Dedifferentiated amniotic fluid mesenchymal stem cell (primary cell): Measurements from ENCODE around the gene HOXB5.

Source experiments
- DNase-seq: peaks from one replicate; pipeline ENCODE4 v3.0.0-alpha.2; 2016; ENCODE audit errors: extremely low spot score

Gene HOXB5

DNA sequence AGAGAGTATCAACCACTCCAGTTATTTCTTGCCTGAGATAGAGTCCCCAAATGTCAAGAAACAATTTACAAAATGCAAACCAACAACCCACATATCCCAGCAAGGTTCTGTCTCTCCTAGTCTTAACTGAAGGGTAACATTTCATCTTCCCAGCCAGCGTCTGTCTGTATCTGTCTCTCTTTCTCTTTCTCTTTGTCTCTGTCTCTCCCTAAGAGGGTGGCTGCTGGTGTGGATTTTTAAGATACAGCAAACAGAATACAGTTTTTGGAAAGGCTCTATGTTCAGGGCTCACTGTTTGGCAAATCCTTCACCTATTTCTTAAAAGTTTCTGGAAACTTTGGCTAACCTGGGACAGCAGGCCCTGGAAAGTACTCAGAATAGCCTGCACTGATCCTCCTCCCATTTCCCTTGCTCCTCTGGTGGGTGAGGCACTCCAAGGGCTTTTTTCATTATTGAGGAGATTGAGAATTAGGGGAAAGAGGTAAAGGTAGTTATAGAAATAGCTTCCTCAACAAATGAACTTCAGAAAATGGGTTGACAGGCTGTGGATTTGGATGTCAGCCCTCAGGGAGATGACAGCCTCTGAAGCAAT, 21.7 kb downstream of the HOXB5 start:
- no peak for DNase-seq

- no peak for DNase-seq
Measured at GRCh38 chr17:48571024-48571818, 22.4 kb downstream of the HOXB5 start.

GRCh38 chr17:48570325-48571023, 23.1 kb downstream of the HOXB5 start:
- DNase-seq: no peak

- no peak for DNase-seq
Measured at GRCh38 chr17:48569674-48570324, 23.8 kb downstream of the HOXB5 start.

DNA sequence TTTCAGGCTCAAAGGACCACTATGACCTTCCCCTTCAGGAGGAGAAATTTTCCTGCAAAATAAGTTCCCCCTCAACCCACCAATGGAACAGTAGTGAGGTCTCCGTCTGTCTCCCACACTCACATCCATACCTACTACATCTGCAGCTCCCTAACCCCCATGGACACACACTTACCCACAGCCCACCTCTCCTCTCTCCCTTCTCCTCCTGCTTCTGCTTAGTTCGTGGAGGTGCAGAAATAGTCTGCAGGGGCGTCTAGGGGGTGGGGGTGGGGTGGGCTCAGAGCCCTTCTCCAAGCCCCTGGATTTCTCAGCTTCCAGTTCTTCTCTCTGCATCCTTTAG, 24.4 kb downstream of the HOXB5 start:
- DNase-seq: no peak

GRCh38 chr17:48568499-48569239, 24.9 kb downstream of the HOXB5 start:
- DNase-seq: no peak

- DNase-seq: no peak
Measured at GRCh38 chr17:48567646-48568354, 25.8 kb downstream of the HOXB5 start.

DNA sequence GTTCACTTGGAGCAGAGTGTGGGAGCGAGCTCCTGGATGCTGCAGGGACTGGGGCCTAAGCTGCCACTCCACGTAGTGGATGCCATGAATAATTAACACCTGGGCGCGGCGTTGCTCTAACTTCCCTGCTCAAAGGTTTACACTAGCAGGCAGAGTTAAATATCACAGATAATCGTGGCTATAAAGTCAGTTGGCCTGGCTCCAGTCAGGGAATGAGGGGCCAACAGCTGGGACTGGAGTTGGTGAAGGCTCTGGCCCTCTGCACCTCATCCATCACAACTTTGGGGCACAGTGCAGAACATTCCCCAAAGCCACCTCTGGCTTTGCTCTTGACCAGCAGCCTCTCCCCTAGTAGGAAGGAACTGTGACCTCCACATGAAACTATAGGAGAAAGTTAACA, 26.4 kb downstream of the HOXB5 start:
- DNase-seq: no peak

DNA sequence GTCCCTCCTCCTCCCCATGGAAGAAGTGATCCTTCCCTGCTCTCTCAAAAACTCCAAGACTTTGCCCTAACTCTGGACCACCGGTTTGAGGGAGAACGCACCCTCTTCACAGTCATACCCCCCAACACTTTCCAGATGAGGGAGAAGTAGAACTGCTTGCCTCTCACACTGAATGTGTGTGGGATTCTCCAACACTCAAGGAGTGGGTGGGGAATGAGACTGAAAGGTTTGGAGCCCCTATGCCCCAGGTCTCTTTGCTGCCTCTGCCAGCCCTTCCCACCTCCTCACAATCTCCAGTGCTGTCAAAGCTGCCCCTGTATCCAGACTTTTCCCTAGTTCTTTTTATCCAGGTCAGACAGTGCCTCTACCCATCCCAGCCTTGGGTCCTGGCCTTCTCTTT, 26.9 kb downstream of the HOXB5 start:
- no peak for DNase-seq

DNA sequence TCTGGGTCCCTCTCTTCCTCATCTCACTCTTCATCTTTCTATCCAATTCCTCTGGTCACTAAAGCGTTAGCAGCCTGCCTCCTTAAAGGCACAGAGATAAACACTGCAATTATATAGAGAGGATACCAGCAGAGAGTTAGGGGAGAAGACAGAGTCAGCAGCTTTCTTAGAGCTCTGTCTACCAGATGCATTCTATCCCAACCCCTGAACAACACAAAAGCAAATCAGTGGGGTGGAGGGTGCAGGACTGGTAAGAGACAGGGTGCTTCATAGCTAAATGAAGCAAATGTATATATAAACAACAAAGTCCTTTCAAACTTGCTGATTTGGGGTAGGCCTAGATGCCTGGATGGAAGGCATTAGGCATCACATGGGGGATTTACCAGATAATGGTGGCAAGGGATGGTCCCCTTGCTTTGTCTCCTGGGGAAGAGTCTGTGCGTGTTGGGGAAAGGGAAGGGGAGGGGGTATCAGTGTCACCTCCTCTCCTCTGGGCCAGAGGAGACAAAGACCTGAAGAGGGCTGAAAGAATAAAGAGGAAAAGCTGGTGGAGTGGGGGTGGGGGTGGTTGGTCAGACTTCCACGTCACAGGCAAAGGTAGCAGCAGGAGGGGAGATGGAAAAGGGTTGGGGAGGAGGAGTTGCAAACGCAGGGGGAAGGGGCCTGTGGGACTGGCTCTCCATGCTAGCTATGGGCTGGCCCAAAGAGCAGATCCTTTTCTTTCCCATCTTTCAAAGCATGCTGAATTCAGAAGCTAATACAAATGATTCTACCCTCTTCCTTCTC, 27.5 kb downstream of the HOXB5 start:
- DNase-seq: no peak

GRCh38 chr17:48565022-48565554, 28.5 kb downstream of the HOXB5 start:
- DNase-seq: no peak

- DNase-seq: no peak
Measured at GRCh38 chr17:48564188-48565021, 29.2 kb downstream of the HOXB5 start.

GRCh38 chr17:48563867-48564187, 29.8 kb downstream of the HOXB5 start:
- no peak for DNase-seq

DNA sequence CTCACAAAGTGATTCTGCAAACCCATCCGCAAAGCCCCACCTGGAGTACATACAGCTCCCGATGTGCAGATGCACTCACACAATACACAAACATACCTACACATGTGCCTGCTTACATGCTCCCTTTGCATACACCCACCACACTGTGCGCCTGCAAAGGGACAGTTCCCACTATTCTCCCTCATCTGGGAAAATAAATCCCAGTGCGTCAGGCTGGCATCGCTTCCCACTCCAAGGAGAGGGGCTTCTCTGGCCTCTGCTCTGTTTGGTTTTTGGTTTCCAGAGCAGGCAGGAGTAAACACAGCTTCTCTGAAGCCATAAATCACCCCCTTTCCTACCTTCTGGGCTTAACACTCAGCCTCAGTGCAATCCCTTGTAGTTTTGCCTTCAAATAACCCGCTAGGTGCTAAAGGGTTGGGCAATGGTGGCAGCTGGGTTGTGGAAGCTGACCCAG, 30.2 kb downstream of the HOXB5 start:
- DNase-seq: no peak

DNA sequence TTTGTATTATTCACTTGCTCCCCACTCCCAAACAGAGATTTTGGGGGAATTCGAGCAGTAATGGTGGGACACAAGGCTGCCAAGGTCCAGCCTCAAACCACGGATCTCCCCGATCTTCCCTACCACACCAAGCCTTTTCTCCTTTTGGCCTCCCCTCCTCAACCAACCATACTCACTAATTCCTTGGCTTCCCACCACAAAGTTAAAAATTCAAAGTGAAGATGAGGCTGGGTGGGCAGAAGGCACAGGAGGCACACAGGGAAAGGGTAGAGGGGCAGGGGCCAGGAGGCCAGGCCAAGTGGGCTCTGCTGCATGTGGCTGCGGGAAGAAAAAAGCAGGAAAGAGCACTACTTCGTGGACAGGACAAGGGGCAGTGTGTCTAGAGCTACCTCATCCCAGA, 30.6 kb downstream of the HOXB5 start:
- no peak for DNase-seq

DNA sequence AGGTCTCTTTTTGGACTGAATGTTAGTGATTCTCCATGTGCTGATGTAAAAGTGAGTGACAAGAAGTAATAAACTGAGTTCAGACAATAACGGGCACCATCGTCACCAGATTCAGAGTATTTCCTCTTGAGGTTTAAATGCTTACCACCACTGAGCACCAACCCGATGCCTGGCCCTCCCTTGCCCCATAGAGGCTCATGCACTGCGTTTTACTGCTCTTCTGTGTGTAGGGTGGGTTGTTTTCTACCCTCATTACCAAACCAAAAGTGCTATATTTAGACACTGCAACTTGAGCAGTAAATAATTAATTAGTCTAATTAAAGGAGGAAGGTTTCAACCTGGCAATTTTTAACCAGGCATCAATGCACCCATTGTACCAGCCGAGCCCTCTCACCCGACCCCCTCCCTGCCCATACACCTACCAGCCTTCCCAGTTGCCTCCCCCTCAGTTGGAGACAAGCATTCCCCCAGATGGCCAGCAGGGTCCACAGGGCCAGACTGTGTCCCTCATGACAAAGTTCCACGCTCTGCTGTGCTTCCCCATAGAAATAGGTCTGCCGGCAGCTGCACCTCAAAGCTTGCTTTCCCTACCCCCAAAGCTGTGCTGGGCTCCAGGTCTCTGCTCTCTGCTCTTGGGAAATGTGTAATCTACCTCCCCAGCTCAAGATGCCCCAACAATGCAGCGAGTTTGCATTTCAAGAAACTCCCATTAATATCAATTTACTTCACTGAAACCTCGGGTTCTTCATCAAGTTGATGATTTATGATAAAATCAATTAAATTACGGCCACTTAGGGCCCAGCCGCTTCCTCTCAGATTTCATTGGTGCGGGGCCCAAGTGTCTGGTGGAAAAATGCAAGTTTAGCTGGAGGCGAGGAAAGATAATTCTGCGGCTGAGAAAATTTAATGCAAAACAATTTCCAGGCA, 31.4 kb downstream of the HOXB5 start:
- DNase-seq: no peak

DNA sequence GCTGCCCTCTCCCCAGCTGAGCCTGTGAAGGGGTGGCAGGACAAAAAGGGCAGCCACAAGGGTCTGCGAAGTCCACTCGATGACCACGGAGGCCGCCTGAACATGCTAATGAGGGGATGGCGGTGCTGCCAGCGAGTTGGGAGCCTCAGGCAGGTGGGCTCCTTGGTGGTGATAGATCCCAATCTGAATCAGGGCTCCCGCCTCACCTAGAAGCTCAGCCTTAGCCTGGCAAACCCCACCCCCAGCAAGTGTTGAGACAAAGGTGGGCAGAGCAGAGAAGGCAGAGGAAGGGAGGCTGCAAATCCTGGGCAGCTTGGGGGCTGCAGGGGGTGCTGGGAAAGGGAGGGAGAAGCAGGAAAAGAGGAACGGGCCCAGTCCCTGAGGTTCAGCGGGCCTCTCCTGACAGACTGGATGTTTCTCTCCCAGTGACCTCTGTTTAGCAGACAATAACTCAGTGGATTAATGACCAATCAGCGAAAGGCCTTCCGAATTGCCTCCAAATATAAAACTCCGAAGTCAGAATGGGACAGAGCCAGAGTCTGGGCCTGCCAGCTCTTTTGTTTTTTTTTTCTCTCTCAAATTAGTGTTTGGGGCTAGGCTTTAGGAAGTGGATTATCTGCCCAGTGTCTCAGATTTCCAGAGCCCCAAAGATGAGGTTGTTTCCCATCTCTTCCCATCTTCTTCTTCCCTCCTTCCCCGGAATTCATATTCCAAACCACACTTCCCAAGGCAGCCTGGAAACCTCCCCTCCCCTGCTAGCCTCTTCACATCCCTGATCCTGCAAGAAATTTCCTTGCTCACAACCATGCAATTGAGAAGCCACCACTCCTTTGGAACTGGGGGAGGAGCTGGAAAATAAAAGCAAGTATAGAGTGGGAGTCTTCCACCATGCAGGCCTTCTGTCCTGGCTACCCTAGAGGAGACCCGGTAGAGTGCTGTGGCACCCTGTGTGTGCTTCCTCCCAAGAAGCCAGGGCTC, 33.5 kb downstream of the HOXB5 start:
- DNase-seq: no peak
